WTC11 (cell line): ENCODE data around the gene ETV2. TPM values are rescaled to one million over a fixed set of nuclear protein-coding genes. Genes with fewer than 3 reads are reported as not detected.

ENCODE experiments used
- ATAC-seq: fragments of 200-7000 bp; cut with Tn5 transposase; 2 replicates; pipeline ENCODE4 v1.10.0; 2021; ENCODE audit warnings: mild to moderate bottlenecking, moderate library complexity
- CTCF ChIA-PET: fragments of 300-600 bp; sonication (Branson Sonifier 250); formaldehyde crosslinking; loops from one replicate; lab custom pipeline; 2021; ENCODE audit warnings: antibody characterized with exemption; lab: Charles Lee
- POLR2A ChIA-PET: fragments of 350-600 bp; sonication (Branson Sonifier 250); formaldehyde crosslinking; loops from one replicate; lab custom pipeline; 2021; ENCODE audit warnings: antibody characterized with exemption; lab: Charles Lee
- DNase-seq: peaks from one replicate; pipeline ENCODE4 v3.0.0; 2021; ENCODE audit warnings: low spot score
- H3K27ac Mint-ChIP-seq: 2 replicates; pipeline ENCODE4 v1.8.0; 2021; ENCODE audit warnings: mixed read lengths
- H3K27me3 Mint-ChIP-seq: 2 replicates; pipeline ENCODE4 v1.8.0; 2021; ENCODE audit warnings: low read depth, mild to moderate bottlenecking, moderate library complexity, mixed read lengths
- H3K36me3 Mint-ChIP-seq: 2 replicates; pipeline ENCODE4 v1.8.0; 2021; ENCODE audit warnings: mixed read lengths
- H3K4me1 Mint-ChIP-seq: 2 replicates; pipeline ENCODE4 v1.8.0; 2022; ENCODE audit warnings: mixed read lengths
- H3K4me3 Mint-ChIP-seq: 2 replicates; pipeline ENCODE4 v1.8.0; 2021; ENCODE audit warnings: mild to moderate bottlenecking, moderate library complexity, mixed read lengths
- H3K9me3 Mint-ChIP-seq: 2 replicates; pipeline ENCODE4 v1.8.0; 2021; ENCODE audit warnings: mixed read lengths
- CBFB ChIP-seq: sonication (generic); formaldehyde crosslinking; IDR thresholded peaks from 2 replicates; pipeline ENCODE4 v1.8.1; 2022; ENCODE audit warnings: mild to moderate bottlenecking, low read depth, missing genetic modification reagents
- EMX1 ChIP-seq: fragments of 250-450 bp; sonication (Bioruptor Pico); IDR thresholded peaks from 2 replicates; pipeline ENCODE4 v1.8.0; 2021; ENCODE audit warnings: mild to moderate bottlenecking
- ESRRA ChIP-seq: sonication (generic); formaldehyde crosslinking; IDR thresholded peaks from 2 replicates; pipeline ENCODE4 v1.8.1; 2022; ENCODE audit warnings: mild to moderate bottlenecking, missing genetic modification reagents, borderline replicate concordance
- FOXJ3 ChIP-seq: sonication (generic); formaldehyde crosslinking; IDR thresholded peaks from 2 replicates; pipeline ENCODE4 v1.9.0; 2021; ENCODE audit warnings: missing genetic modification reagents, mild to moderate bottlenecking, borderline replicate concordance
- FOXK1 ChIP-seq: sonication (generic); formaldehyde crosslinking; IDR thresholded peaks from 2 replicates; pipeline ENCODE4 v1.8.0; 2022; ENCODE audit warnings: mild to moderate bottlenecking, moderate library complexity, missing genetic modification reagents
- GRHL2 ChIP-seq: fragments of 250-450 bp; sonication (Bioruptor Pico); IDR thresholded peaks from 2 replicates; pipeline ENCODE4 v1.8.0; 2022; ENCODE audit warnings: mild to moderate bottlenecking, moderate library complexity; ENCODE audit not compliant: insufficient replicate concordance, severe bottlenecking
- IRF2 ChIP-seq: sonication (generic); formaldehyde crosslinking; IDR thresholded peaks from 2 replicates; pipeline ENCODE4 v1.8.0; 2022; ENCODE audit warnings: low read depth, missing genetic modification reagents, borderline replicate concordance
- KAT7 ChIP-seq: sonication (generic); formaldehyde crosslinking; IDR thresholded peaks from 2 replicates; pipeline ENCODE4 v1.8.1; 2023; ENCODE audit warnings: missing genetic modification reagents, mild to moderate bottlenecking, borderline replicate concordance
- MAX ChIP-seq: sonication (generic); formaldehyde crosslinking; IDR thresholded peaks from 2 replicates; pipeline ENCODE4 v1.8.0; 2022; ENCODE audit warnings: mild to moderate bottlenecking, missing genetic modification reagents
- MLX ChIP-seq: sonication (generic); formaldehyde crosslinking; IDR thresholded peaks from 2 replicates; pipeline ENCODE4 v1.8.1; 2023; ENCODE audit warnings: mild to moderate bottlenecking, missing genetic modification reagents, moderate library complexity
- MYBL2 ChIP-seq: sonication (generic); formaldehyde crosslinking; IDR thresholded peaks from 2 replicates; pipeline ENCODE4 v1.8.1; 2023; ENCODE audit warnings: mild to moderate bottlenecking, moderate library complexity, missing genetic modification reagents
- NR1H2 ChIP-seq: sonication (generic); formaldehyde crosslinking; IDR thresholded peaks from 2 replicates; pipeline ENCODE4 v1.9.0; 2021; ENCODE audit warnings: mild to moderate bottlenecking, moderate library complexity, missing genetic modification reagents
- SOX15 ChIP-seq: fragments of 250-450 bp; sonication (Bioruptor Pico); IDR thresholded peaks from 2 replicates; pipeline ENCODE4 v1.9.0; 2021; ENCODE audit warnings: mild to moderate bottlenecking
- SP1 ChIP-seq: sonication (generic); formaldehyde crosslinking; conservative IDR thresholded peaks from 2 replicates; pipeline ENCODE4 v1.8.1; 2022; ENCODE audit warnings: missing genetic modification reagents
- TCF7 ChIP-seq: sonication (generic); formaldehyde crosslinking; IDR thresholded peaks from 2 replicates; pipeline ENCODE4 v1.8.0; 2022; ENCODE audit warnings: mild to moderate bottlenecking, low read depth, missing genetic modification reagents, moderate library complexity
- TEAD1 ChIP-seq: sonication (generic); formaldehyde crosslinking; IDR thresholded peaks from 2 replicates; pipeline ENCODE4 v1.8.0; 2022; ENCODE audit warnings: mild to moderate bottlenecking, missing genetic modification reagents
- TP53 ChIP-seq: sonication (generic); formaldehyde crosslinking; IDR thresholded peaks from 2 replicates; pipeline ENCODE4 v1.8.1; 2023; ENCODE audit warnings: mild to moderate bottlenecking, missing genetic modification reagents
- ZNF263 ChIP-seq: sonication (generic); formaldehyde crosslinking; IDR thresholded peaks from 2 replicates; pipeline ENCODE4 v1.8.1; 2022; ENCODE audit warnings: low read depth, mild to moderate bottlenecking, moderate library complexity, missing genetic modification reagents
- ZNF317 ChIP-seq: sonication (generic); formaldehyde crosslinking; IDR thresholded peaks from 2 replicates; pipeline ENCODE4 v1.8.1; 2023; ENCODE audit warnings: low read depth, mild to moderate bottlenecking, moderate library complexity, missing genetic modification reagents, borderline replicate concordance
- total RNA-seq: library from RNA; stranded (reverse); gene quantifications from 3 replicates; pipeline ENCODE4 v1.2.3, GENCODE V29; 2021
- TF ChIP-seq, protein P1 (sequence below): fragments of 250-450 bp; sonication (Bioruptor Pico); IDR thresholded peaks from 2 replicates; pipeline ENCODE4 v1.8.0; 2021; ENCODE audit warnings: mild to moderate bottlenecking
- TF ChIP-seq, protein P2 (sequence below): sonication (generic); formaldehyde crosslinking; IDR thresholded peaks from 2 replicates; pipeline ENCODE4 v1.8.0; 2023; ENCODE audit warnings: missing genetic modification reagents
- TF ChIP-seq, protein P3 (sequence below): sonication (generic); formaldehyde crosslinking; IDR thresholded peaks from 2 replicates; pipeline ENCODE4 v1.8.1; 2022; ENCODE audit warnings: missing genetic modification reagents, borderline replicate concordance
- TF ChIP-seq, protein P4 (sequence below): fragments of 250-450 bp; sonication (Bioruptor Pico); IDR thresholded peaks from 2 replicates; pipeline ENCODE4 v1.9.0; 2021; ENCODE audit warnings: moderate library complexity, mild to moderate bottlenecking, inconsistent platforms, borderline replicate concordance
- TF ChIP-seq, protein P5 (sequence below): sonication (generic); formaldehyde crosslinking; IDR thresholded peaks from 2 replicates; pipeline ENCODE4 v1.8.0; 2022; ENCODE audit warnings: mild to moderate bottlenecking, missing genetic modification reagents

ETV2 gene
- total RNA-seq, 1 experiment from 2014 or later, result 1.7 TPM

GRCh38 chr19:35671818-35672217 lies 30.3 kb downstream of the ETV2 start:
- ATAC-seq (no peak), DNase-seq (no peak)
- Mint-ChIP-seq H3K4me3 (peak overlapping the region; percentile 7; the same call in 1 of the 2 replicates), H3K4me1 (peaks cover 12% of the 10 kb centered on the region; the same call in 1 of the 2 replicates), H3K27me3 (peaks cover 50% of the 10 kb centered on the region), H3K9me3 (no peaks in the 10 kb centered on the region), H3K36me3 (no peaks in the 10 kb centered on the region), H3K27ac (peak overlapping the region; percentile 79; the same call in 1 of the 2 replicates)
- ChIA-PET POLR2A (no interaction called here), CTCF (interaction anchor here (0.5 kb wide), 1 partner anchor 113 kb away, joined by 3 read pairs; no protein-coding TSS in a partner anchor)
- no peak for TF ChIP-seq GRHL2
- TF ChIP-seq EMX1, result no peak
- no peak for TF ChIP-seq FOXK1
- TF ChIP-seq, protein P1, sequence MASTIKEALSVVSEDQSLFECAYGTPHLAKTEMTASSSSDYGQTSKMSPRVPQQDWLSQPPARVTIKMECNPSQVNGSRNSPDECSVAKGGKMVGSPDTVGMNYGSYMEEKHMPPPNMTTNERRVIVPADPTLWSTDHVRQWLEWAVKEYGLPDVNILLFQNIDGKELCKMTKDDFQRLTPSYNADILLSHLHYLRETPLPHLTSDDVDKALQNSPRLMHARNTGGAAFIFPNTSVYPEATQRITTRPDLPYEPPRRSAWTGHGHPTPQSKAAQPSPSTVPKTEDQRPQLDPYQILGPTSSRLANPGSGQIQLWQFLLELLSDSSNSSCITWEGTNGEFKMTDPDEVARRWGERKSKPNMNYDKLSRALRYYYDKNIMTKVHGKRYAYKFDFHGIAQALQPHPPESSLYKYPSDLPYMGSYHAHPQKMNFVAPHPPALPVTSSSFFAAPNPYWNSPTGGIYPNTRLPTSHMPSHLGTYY, result no peak
- TF ChIP-seq, protein P2, sequence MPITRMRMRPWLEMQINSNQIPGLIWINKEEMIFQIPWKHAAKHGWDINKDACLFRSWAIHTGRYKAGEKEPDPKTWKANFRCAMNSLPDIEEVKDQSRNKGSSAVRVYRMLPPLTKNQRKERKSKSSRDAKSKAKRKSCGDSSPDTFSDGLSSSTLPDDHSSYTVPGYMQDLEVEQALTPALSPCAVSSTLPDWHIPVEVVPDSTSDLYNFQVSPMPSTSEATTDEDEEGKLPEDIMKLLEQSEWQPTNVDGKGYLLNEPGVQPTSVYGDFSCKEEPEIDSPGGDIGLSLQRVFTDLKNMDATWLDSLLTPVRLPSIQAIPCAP (CRISPR knock-in tag), result no peak
- no peak for TF ChIP-seq MYBL2 (CRISPR knock-in tag)

DNA sequence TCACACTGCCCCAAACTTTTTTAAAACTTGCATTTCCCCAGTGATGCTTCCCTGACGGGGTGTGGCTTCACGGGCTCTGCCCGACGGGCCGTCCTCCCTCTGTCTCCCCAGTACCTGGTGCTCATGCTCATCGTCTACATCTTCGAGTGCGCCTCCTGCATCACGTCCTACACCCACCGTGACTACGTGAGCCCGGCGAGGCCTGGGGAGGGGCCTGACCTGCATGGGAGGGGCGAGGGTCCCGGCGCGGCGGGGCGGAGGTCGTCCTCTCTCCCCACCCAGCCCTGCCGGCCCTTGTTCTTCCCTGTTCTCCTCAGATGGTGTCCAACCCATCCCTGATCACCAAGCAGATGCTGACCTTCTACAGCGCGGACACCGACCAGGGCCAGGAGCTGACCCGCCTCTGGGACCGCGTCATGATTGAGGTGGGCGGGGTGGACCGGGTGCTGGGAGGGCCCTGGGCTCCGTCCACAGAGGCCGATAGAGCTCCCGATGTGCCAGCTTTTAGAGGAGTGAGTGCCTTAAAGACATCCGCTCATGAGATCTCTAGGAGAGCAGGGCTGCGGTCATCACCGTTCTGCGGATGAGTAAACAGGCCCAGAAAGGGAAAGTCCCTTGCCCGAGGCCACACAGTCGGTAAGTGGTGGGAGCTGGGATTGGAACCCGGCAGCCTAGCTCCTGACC lies 31.7 kb downstream of the ETV2 start:
- ChIA-PET CTCF (interaction anchor here (0.5 to 1.8 kb wide), 15 partner anchors 8 to 320 kb away, joined by 3 to 16 read pairs (median 4); no protein-coding TSS in a partner anchor), POLR2A (interaction anchor here (0.9 to 1.0 kb wide), 2 partner anchors 29 kb away, joined by 3 to 5 read pairs; no protein-coding TSS in a partner anchor)
- H3K4me3 Mint-ChIP-seq, result peak overlapping the region; percentile 84
- peak; percentile 92 for ATAC-seq
- no peaks in the 10 kb centered on the region for H3K9me3 Mint-ChIP-seq
- peaks cover 48% of the 10 kb centered on the region for H3K27me3 Mint-ChIP-seq
- H3K4me1 Mint-ChIP-seq, result peaks cover 12% of the 10 kb centered on the region; the same call in 1 of the 2 replicates
- H3K27ac Mint-ChIP-seq, result peak overlapping the region; percentile 96
- DNase-seq, result peak; percentile 69
- H3K36me3 Mint-ChIP-seq, result no peaks in the 10 kb centered on the region
- TF ChIP-seq ZNF263 (CRISPR knock-in tag) (peak; percentile 82), TEAD1 (CRISPR knock-in tag) (no peak), ZNF317 (CRISPR knock-in tag) (no peak), SOX15 (CRISPR knock-in tag) (no peak), MAX (CRISPR knock-in tag) (0 out of 2 replicates have a peak, but pooled peaks have one; percentile 52), TP53 (CRISPR knock-in tag) (peak; percentile 39; the same call in 1 of the 2 replicates), ESRRA (CRISPR knock-in tag) (no peak)
- TF ChIP-seq, protein P3, sequence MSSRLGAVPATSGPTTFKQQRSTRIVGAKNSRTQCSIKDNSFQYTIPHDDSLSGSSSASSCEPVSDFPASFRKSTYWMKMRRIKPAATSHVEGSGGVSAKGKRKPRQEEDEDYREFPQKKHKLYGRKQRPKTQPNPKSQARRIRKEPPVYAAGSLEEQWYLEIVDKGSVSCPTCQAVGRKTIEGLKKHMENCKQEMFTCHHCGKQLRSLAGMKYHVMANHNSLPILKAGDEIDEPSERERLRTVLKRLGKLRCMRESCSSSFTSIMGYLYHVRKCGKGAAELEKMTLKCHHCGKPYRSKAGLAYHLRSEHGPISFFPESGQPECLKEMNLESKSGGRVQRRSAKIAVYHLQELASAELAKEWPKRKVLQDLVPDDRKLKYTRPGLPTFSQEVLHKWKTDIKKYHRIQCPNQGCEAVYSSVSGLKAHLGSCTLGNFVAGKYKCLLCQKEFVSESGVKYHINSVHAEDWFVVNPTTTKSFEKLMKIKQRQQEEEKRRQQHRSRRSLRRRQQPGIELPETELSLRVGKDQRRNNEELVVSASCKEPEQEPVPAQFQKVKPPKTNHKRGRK (CRISPR knock-in tag), result no peak

- no peaks in the 10 kb centered on the region for H3K36me3 Mint-ChIP-seq
- H3K4me3 Mint-ChIP-seq, result no peak overlapping the region
- peaks cover 35% of the 10 kb centered on the region for H3K27me3 Mint-ChIP-seq
- no peak for ATAC-seq
- H3K4me1 Mint-ChIP-seq, result peaks cover 8% of the 10 kb centered on the region; the same call in 1 of the 2 replicates
- no peaks in the 10 kb centered on the region for H3K9me3 Mint-ChIP-seq
- no peak for DNase-seq
- POLR2A ChIA-PET, result no interaction called here
- H3K27ac Mint-ChIP-seq, result no peak overlapping the region
- CTCF ChIA-PET, result no interaction called here
- TF ChIP-seq CBFB, result no peak
- TF ChIP-seq, protein P4, sequence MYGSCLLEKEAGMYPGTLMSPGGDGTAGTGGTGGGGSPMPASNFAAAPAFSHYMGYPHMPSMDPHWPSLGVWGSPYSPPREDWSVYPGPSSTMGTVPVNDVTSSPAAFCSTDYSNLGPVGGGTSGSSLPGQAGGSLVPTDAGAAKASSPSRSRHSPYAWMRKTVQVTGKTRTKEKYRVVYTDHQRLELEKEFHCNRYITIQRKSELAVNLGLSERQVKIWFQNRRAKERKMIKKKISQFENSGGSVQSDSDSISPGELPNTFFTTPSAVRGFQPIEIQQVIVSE (CRISPR knock-in tag), result no peak
- no peak for TF ChIP-seq FOXJ3
- TF ChIP-seq, protein P5, sequence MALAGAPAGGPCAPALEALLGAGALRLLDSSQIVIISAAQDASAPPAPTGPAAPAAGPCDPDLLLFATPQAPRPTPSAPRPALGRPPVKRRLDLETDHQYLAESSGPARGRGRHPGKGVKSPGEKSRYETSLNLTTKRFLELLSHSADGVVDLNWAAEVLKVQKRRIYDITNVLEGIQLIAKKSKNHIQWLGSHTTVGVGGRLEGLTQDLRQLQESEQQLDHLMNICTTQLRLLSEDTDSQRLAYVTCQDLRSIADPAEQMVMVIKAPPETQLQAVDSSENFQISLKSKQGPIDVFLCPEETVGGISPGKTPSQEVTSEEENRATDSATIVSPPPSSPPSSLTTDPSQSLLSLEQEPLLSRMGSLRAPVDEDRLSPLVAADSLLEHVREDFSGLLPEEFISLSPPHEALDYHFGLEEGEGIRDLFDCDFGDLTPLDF (CRISPR knock-in tag), result no peak
- no peak for TF ChIP-seq NR1H2
- TF ChIP-seq MLX (CRISPR knock-in tag), result no peak
- TF ChIP-seq KAT7 (CRISPR knock-in tag), result no peak
- no peak for TF ChIP-seq SP1 (CRISPR knock-in tag)
- TF ChIP-seq IRF2 (CRISPR knock-in tag), result no peak
- no peak for TF ChIP-seq TCF7
Measured at GRCh38 chr19:35675589-35676140, 34.1 kb downstream of the ETV2 start.
